Measurements from ENCODE around the gene GABRB1.

The GABRB1 gene

GRCh38 chr4:47475411-47475810 lies 444.0 kb downstream of the GABRB1 start:
- no peak for FAIRE-seq
